ENCODE results near the gene ITPR3. TPM values are rescaled to one million over a fixed set of nuclear protein-coding genes. Genes with fewer than 3 reads are reported as not detected.

Gene ITPR3
- total and polyA plus RNA-seq, 8 donors, result 14.1 to 149 (median 65.6) TPM

GRCh38 chr6:33738153-33738552 lies 117.0 kb downstream of the ITPR3 start:
- WGBS, 5 donors, result 83 to 91% (median 87%) methylated on average over 9 of the region's 9 CpGs

DNA sequence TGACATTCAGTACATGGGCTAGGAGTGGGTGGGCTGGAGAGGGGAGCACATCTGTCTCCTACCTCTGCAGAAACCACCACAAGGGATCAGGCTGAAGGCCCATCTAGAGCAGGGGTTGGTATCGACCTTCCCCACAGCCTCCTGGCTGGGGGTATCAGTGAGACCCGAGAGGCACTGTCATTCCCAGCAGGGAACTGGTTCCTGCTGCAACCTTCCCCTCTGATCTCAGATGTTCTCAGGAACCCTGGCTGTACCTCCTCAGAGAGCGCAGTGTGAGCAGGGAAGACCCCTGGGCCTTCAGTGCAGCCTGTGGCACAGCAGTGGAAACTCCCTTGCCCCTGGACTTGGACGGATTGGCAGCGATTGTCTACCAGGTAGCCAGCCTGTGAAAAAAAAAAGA lies 117.8 kb downstream of the ITPR3 start:
- DNase-seq, result no peak
- Histone ChIP-seq H3K27me3 (peaks cover 0 to 6% (median 0%) of the 10 kb centered on the region in 3 donors), H3K36me3 (no peaks in the 10 kb centered on the region), H3K4me1 (peaks cover 0 to 24% (median 4%) of the 10 kb centered on the region in 4 donors), H3K9me3 (no peaks in the 10 kb centered on the region), H3K4me3 (no peak overlapping the region), H3K27ac (no peak overlapping the region)
- intact Hi-C loops (cut with DNase I; ENCODE audit: low total_unique reads), result no loop called here
- WGBS, 5 donors, result 89 to 93% (median 92%) methylated on average over 5 of the region's 5 CpGs
- TF ChIP-seq EP300 (IDR thresholded peaks at IDR 0.05), result no peak

More at GRCh38 chr6:33738153-33738552, 117.0 kb downstream of the ITPR3 start:
- H3K9me3 ChIP-seq, result no peaks in the 10 kb centered on the region
- peaks cover 0 to 2% (median 0%) of the 10 kb centered on the region in 4 donors for H3K36me3 ChIP-seq
- no peak overlapping the region for H3K4me3 ChIP-seq
- H3K27ac ChIP-seq, result no peak overlapping the region
- TF ChIP-seq, protein P1, sequence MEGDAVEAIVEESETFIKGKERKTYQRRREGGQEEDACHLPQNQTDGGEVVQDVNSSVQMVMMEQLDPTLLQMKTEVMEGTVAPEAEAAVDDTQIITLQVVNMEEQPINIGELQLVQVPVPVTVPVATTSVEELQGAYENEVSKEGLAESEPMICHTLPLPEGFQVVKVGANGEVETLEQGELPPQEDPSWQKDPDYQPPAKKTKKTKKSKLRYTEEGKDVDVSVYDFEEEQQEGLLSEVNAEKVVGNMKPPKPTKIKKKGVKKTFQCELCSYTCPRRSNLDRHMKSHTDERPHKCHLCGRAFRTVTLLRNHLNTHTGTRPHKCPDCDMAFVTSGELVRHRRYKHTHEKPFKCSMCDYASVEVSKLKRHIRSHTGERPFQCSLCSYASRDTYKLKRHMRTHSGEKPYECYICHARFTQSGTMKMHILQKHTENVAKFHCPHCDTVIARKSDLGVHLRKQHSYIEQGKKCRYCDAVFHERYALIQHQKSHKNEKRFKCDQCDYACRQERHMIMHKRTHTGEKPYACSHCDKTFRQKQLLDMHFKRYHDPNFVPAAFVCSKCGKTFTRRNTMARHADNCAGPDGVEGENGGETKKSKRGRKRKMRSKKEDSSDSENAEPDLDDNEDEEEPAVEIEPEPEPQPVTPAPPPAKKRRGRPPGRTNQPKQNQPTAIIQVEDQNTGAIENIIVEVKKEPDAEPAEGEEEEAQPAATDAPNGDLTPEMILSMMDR (IDR thresholded peaks at IDR 0.05), result no peak
- TF ChIP-seq EP300 (IDR thresholded peaks at IDR 0.05) (no peak), POLR2AphosphoS5 (IDR thresholded peaks at IDR 0.05) (no peak), POLR2A (IDR thresholded peaks at IDR 0.05) (no peak)
- H3K4me1 ChIP-seq, result peaks cover 0 to 21% (median 4%) of the 10 kb centered on the region in 4 donors
- intact Hi-C loops (cut with DNase I; ENCODE audit: low total_unique reads), result no loop called here
- no peak for DNase-seq
- H3K27me3 ChIP-seq, result peaks cover 0 to 6% (median 0%) of the 10 kb centered on the region in 3 donors

DNA sequence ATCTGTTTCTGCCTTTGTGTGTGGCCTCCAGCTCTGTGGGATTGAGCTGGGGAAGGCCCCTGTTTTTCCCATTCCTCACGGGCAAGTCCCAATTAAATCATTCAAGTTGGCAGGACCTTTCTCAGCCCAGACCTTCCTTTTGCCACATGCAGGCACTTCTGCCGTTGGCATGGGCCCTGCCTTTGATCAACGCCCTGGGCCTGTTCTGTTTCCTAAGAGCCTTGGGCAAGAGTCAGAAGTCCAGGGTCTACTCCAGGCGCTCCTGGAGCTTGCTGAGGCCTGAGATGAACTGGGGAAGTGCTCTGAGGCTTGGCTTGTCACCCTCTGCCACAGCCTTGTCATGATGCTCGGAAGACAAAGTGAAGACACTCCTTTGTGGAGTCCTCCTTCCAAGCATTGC lies 118.4 kb downstream of the ITPR3 start:
- TF ChIP-seq, protein P1 (IDR thresholded peaks at IDR 0.05), result no peak
- no peak for TF ChIP-seq EP300 (IDR thresholded peaks at IDR 0.05)
- no peak for TF ChIP-seq POLR2AphosphoS5 (IDR thresholded peaks at IDR 0.05)
- TF ChIP-seq POLR2A (IDR thresholded peaks at IDR 0.05), result no peak
- H3K27ac ChIP-seq, result no peak overlapping the region
- 79 to 85% (median 81%) methylated on average over 5 of the region's 5 CpGs for WGBS, 5 donors

GRCh38 chr6:33740204-33740608 lies 119.1 kb downstream of the ITPR3 start:
- Histone ChIP-seq H3K27me3 (peaks cover 0 to 6% (median 0%) of the 10 kb centered on the region in 3 donors), H3K9me3 (no peaks in the 10 kb centered on the region), H3K4me1 (peaks cover 0 to 37% (median 6%) of the 10 kb centered on the region in 4 donors), H3K4me3 (no peak overlapping the region), H3K27ac (peak overlapping the region in 2 of 5 donors; percentile 18 to 38), H3K36me3 (no peaks in the 10 kb centered on the region)
- TF ChIP-seq POLR2AphosphoS5 (IDR thresholded peaks at IDR 0.05), result no peak
- TF ChIP-seq, protein P1 (IDR thresholded peaks at IDR 0.05), result no peak
- no peak for TF ChIP-seq POLR2A (IDR thresholded peaks at IDR 0.05)
- TF ChIP-seq EP300 (IDR thresholded peaks at IDR 0.05), result no peak
- 74 to 91% (median 79%) methylated on average over 6 of the region's 6 CpGs for WGBS, 5 donors
- intact Hi-C loops (cut with DNase I; ENCODE audit: low total_unique reads), result no loop called here
- DNase-seq, result peak in 1 of 2 donors; percentile 37

More for the DNA sequence above, 118.4 kb downstream of the ITPR3 start:
- DNase-seq, result no peak
- H3K9me3 ChIP-seq, result no peaks in the 10 kb centered on the region
- H3K27me3 ChIP-seq, result peaks cover 0 to 6% (median 0%) of the 10 kb centered on the region in 3 donors
- no peak overlapping the region for H3K4me3 ChIP-seq
- peaks cover 0 to 31% (median 6%) of the 10 kb centered on the region in 4 donors for H3K4me1 ChIP-seq
- H3K36me3 ChIP-seq, result no peaks in the 10 kb centered on the region
- intact Hi-C loops (cut with DNase I; ENCODE audit: low total_unique reads), result no loop called here

- TF ChIP-seq, protein P1 (IDR thresholded peaks at IDR 0.05), result no peak
- TF ChIP-seq POLR2A (IDR thresholded peaks at IDR 0.05) (no peak), EP300 (IDR thresholded peaks at IDR 0.05) (no peak), POLR2AphosphoS5 (IDR thresholded peaks at IDR 0.05) (peak in 1 of 3 donors; percentile 47)
- peaks cover 0 to 37% (median 6%) of the 10 kb centered on the region in 4 donors for H3K4me1 ChIP-seq
- no peaks in the 10 kb centered on the region for H3K9me3 ChIP-seq
- 32 to 62% (median 41%) methylated on average over 5 of the region's 5 CpGs for WGBS, 5 donors
- H3K4me3 ChIP-seq, result no peak overlapping the region
- H3K36me3 ChIP-seq, result no peaks in the 10 kb centered on the region
- H3K27ac ChIP-seq, result peak overlapping the region in 3 of 5 donors; percentile 18 to 38 (median 20)
- intact Hi-C loops (cut with DNase I; ENCODE audit: low total_unique reads), result no loop called here
- H3K27me3 ChIP-seq, result peaks cover 0 to 6% (median 0%) of the 10 kb centered on the region in 3 donors
- DNase-seq, result peak; percentile 41 to 55
Observed at GRCh38 chr6:33740794-33741193, 119.7 kb downstream of the ITPR3 start.
